T-helper 17 cell (primary cell): Measurements from ENCODE around the gene PI4KB. TPM values are rescaled to one million over a fixed set of nuclear protein-coding genes. Genes with fewer than 3 reads are reported as not detected.

Experiments
- ATAC-seq: fragments of 150-1000 bp; cut with Tn5 transposase; 2 replicates; pipeline ENCODE4 v1.10.0; 2021; ENCODE audit warnings: mild to moderate bottlenecking, moderate library complexity
- DNase-seq, 3 donors: peaks; one replicate each; pipeline versions ENCODE4 v3.0.0 to v3.0.0-alpha.2; 2020 to 2021
- H3K9me3 ChIP-seq: one replicate; pipeline ENCODE4 v1.7.0; 2013; ENCODE audit warnings: low read length, mild to moderate bottlenecking; ENCODE audit not compliant: control insufficient read depth, poor library complexity, severe bottlenecking
- H3K27ac Mint-ChIP-seq: one replicate; pipeline ENCODE4 v1.8.0; 2022; ENCODE audit warnings: mild to moderate bottlenecking, moderate library complexity, mixed read lengths
- H3K27me3 Mint-ChIP-seq: one replicate; pipeline ENCODE4 v1.8.0; 2022; ENCODE audit warnings: mixed read lengths
- H3K36me3 Mint-ChIP-seq: one replicate; pipeline ENCODE4 v1.8.0; 2022; ENCODE audit warnings: low read depth, mixed read lengths
- H3K4me1 Mint-ChIP-seq: one replicate; pipeline ENCODE4 v1.8.0; 2022; ENCODE audit warnings: mild to moderate bottlenecking, mixed read lengths
- H3K4me3 Mint-ChIP-seq: one replicate; pipeline ENCODE4 v1.8.0; 2022; ENCODE audit warnings: mild to moderate bottlenecking, moderate library complexity, mixed read lengths
- total RNA-seq, 4 donors: library from RNA in 2 of 4; stranded (reverse) in 2 of 4; gene quantifications; one replicate each; pipeline ENCODE4 v1.2.3 and lab custom pipeline; 2022 to 2026

The PI4KB gene
- total RNA-seq, 2 donors from 2014 or later = 73.5 to 81.4 TPM

- H3K27me3 Mint-ChIP-seq = no peaks in the 10 kb centered on the region
- no peaks in the 10 kb centered on the region for H3K9me3 ChIP-seq
- H3K4me1 Mint-ChIP-seq = peaks cover 42% of the 10 kb centered on the region
- no peak overlapping the region for H3K4me3 Mint-ChIP-seq
- H3K36me3 Mint-ChIP-seq = no peaks in the 10 kb centered on the region
- no peak for ATAC-seq
- peak overlapping the region; percentile 90 for H3K27ac Mint-ChIP-seq
- DNase-seq = no peak
Measured at GRCh38 chr1:151312411-151312810, 14.8 kb downstream of the PI4KB start.

DNA sequence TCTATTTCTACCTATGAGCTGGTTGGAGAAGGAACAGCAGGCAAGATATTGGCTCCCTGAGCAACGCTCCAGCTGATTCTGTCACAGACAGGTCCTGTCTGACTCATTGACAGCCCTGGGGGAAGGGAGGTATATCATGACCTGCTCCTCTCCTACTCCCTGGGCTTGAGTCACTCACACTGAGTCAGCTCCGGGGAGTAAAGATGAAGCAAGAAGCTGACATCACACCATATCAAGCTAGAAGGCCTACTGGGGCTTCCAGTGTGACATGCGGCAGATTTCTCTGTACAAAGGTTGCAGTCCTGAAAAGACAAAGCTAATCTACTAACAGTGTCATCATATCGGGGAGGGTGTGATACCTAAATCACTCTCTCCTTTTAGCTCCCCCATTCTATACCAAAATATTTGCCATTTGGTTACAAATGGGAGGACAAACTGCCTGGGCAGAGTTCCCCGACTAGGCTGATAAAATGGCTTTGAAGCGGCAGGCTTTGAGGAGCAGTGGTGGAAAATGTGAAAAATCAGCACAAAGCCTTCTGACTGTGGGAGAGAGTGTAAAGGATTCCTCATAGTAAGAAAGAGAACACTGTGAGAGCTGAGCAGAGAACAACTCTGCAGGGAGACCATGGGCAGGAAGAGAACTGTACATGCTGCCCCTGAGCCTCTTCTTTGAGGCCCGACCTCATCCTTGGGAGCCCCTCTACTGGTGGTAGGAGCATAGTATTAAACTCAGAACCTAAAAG is 15.5 kb downstream of the PI4KB start:
- peaks cover 40% of the 10 kb centered on the region for H3K4me1 Mint-ChIP-seq
- ATAC-seq = peak; percentile 92

DNA sequence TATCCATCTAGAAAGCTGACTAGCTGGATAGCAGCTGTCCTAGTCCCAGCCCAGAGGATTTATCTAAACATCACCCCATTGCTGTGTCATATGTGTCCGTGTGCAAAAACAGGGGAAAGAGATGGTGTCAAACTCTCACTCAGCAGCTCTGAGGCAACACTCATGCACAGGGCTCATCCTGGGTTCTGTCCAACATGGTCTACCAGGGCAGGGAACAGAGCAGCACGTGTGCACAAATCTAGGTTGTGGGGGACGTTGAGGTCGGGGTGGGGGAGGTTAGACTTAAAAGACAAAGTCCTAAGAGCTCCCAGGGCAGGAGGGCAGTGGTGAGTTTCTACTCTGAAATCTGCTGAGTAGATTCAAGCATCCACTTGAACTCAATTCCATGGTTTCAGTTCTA is 16.2 kb downstream of the PI4KB start:
- H3K9me3 ChIP-seq = no peaks in the 10 kb centered on the region
- H3K4me3 Mint-ChIP-seq = no peak overlapping the region
- no peaks in the 10 kb centered on the region for H3K36me3 Mint-ChIP-seq
- DNase-seq (no peak), ATAC-seq (no peak)
- peak overlapping the region; percentile 90 for H3K27ac Mint-ChIP-seq
- peaks cover 38% of the 10 kb centered on the region for H3K4me1 Mint-ChIP-seq
- H3K27me3 Mint-ChIP-seq = no peaks in the 10 kb centered on the region

More for the DNA sequence above, 15.5 kb downstream of the PI4KB start:
- no peaks in the 10 kb centered on the region for H3K27me3 Mint-ChIP-seq
- no peaks in the 10 kb centered on the region for H3K36me3 Mint-ChIP-seq
- H3K27ac Mint-ChIP-seq = peak overlapping the region; percentile 90
- H3K4me3 Mint-ChIP-seq = no peak overlapping the region
- DNase-seq = peak in 1 of 3 donors; percentile 33
- H3K9me3 ChIP-seq = no peaks in the 10 kb centered on the region

DNA sequence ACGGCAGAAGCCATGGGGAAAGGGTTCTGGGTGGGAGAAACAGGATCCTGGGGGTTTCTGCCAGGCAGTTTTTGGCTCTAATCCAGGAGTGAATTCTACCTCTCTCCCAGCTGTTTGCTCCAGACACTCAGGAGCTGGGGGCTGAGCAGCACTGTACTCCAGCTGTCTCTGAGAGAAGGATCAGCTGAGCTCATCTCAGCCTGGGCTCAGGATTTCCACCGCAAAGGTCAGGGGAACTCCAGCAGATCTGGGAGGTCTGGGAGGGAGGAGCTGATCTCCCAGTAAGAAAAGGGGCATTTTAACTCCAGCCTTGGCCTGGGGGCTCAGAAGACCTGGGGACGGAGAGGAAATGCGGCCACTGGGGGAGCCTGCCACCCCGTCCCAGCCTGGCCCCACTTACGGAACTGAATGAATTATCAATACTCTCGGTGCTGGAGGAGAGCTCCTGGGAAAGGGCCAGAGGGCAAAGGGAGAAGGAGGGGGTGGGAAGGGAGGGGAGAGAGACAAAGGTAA is 17.3 kb downstream of the PI4KB start:
- Mint-ChIP-seq H3K27me3 (no peaks in the 10 kb centered on the region), H3K27ac (peak overlapping the region; percentile 90)
- no peak for ATAC-seq

DNA sequence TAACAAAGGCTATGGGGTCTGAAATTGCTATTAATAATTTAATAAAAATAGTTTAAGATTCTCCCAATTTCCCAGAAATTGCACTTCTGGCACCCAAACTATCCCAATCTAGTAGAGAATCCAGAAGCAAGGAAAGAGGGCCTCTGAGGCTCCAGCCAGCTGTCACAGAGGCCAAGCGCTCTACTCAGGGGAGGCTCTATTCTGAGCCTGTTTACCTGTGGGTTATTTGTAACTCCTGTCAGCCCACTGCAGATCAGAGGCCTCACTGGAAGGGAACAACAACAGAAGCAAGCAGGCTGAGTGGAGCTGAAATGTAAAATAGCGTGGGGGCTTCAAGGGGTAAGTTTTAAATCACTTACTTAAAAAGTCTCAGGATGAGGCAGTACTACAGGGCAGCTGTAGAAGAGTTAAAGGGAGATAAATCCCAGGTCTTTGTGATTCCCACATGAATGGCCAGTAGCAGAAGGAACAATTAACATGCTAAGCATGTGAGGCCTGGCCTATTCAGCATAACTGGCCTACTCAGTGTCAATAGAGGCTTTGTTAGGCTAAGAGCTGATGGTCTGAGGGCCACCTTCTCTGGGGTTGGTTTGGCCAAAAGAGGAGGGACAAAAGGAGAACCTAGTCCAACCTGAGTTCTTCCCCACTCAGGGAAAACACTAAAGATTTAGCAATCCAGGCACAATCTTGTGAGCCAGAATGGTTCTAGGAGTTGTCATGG is 32.3 kb downstream of the PI4KB start:
- Mint-ChIP-seq H3K27ac (no peak overlapping the region), H3K4me3 (no peak overlapping the region), H3K36me3 (peaks cover 12% of the 10 kb centered on the region)

More for the DNA sequence above, 17.3 kb downstream of the PI4KB start:
- peaks cover 33% of the 10 kb centered on the region for H3K4me1 Mint-ChIP-seq
- H3K9me3 ChIP-seq = no peaks in the 10 kb centered on the region
- no peak overlapping the region for H3K4me3 Mint-ChIP-seq
- DNase-seq = no peak
- peaks cover 2% of the 10 kb centered on the region for H3K36me3 Mint-ChIP-seq

GRCh38 chr1:151293093-151293492 is 34.1 kb downstream of the PI4KB start:
- DNase-seq = no peak
- peak; percentile 5 for ATAC-seq
- no peak overlapping the region for H3K27ac Mint-ChIP-seq
- no peaks in the 10 kb centered on the region for H3K9me3 ChIP-seq
- H3K4me1 Mint-ChIP-seq = peaks cover 12% of the 10 kb centered on the region
- no peak overlapping the region for H3K4me3 Mint-ChIP-seq
- peaks cover 12% of the 10 kb centered on the region for H3K36me3 Mint-ChIP-seq
- no peaks in the 10 kb centered on the region for H3K27me3 Mint-ChIP-seq

More for the DNA sequence above, 32.3 kb downstream of the PI4KB start:
- H3K4me1 Mint-ChIP-seq = peaks cover 9% of the 10 kb centered on the region
- H3K27me3 Mint-ChIP-seq = no peaks in the 10 kb centered on the region
- ATAC-seq = no peak
- no peak for DNase-seq
- H3K9me3 ChIP-seq = no peaks in the 10 kb centered on the region

DNA sequence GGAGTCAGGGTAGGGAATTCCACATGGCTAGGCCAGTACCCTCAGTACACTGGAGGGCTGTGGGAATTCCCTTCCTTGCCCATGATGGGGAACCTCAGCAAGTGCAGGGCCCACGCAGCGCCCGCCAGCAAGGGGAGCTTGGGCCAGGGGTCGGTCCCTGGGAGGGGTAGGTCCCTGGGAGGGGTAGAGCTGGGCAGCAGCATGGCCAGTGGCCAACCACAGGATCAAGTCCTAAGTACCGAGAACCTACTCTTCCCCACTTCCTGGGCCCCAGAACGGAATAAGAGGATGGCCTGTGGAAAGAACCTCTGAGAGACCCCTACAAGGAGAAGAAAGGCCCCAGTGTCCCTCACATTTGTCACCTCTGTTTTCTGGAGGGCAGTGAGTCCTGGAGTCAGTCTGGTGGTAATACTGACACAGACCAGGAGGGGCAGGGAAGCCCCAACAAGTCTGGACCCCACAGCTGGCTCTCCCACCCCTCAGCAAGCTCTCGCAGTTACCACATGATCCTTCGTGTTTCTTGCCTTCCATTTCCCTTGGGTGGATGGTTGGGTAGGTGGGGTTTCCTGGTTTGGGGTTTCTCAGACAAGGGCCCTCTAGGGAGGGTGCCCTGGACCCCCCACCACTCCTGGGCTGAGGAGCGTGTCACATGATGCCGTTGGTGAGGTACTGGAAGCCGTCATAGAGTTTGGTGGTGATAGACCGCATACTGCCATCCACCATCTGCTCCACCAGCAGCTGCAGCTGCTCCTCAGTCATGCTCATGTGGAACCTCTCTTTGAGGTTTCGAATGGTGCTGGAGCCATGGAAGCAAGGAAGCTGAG is 34.8 kb downstream of the PI4KB start:
- no peaks in the 10 kb centered on the region for H3K27me3 Mint-ChIP-seq
- ATAC-seq = peak; percentile 29
- no peak overlapping the region for H3K4me3 Mint-ChIP-seq
- no peaks in the 10 kb centered on the region for H3K9me3 ChIP-seq
- H3K4me1 Mint-ChIP-seq = peaks cover 12% of the 10 kb centered on the region
- peaks cover 12% of the 10 kb centered on the region for H3K36me3 Mint-ChIP-seq
- no peak for DNase-seq
- H3K27ac Mint-ChIP-seq = no peak overlapping the region

- Mint-ChIP-seq H3K27me3 (no peaks in the 10 kb centered on the region), H3K36me3 (peaks cover 12% of the 10 kb centered on the region), H3K4me3 (no peak overlapping the region)
Measured at GRCh38 chr1:151290709-151291303, 36.4 kb downstream of the PI4KB start.

GRCh38 chr1:151289991-151290708 is 37.1 kb downstream of the PI4KB start:
- Mint-ChIP-seq H3K27me3 (no peaks in the 10 kb centered on the region), H3K27ac (no peak overlapping the region), H3K36me3 (peaks cover 12% of the 10 kb centered on the region), H3K4me3 (no peak overlapping the region), H3K4me1 (peaks cover 17% of the 10 kb centered on the region)
- ATAC-seq (no peak), DNase-seq (no peak)
- no peaks in the 10 kb centered on the region for H3K9me3 ChIP-seq

More at GRCh38 chr1:151290709-151291303, 36.4 kb downstream of the PI4KB start:
- DNase-seq (no peak), ATAC-seq (no peak)
- no peaks in the 10 kb centered on the region for H3K9me3 ChIP-seq
- no peak overlapping the region for H3K27ac Mint-ChIP-seq
- H3K4me1 Mint-ChIP-seq = peaks cover 15% of the 10 kb centered on the region

DNA sequence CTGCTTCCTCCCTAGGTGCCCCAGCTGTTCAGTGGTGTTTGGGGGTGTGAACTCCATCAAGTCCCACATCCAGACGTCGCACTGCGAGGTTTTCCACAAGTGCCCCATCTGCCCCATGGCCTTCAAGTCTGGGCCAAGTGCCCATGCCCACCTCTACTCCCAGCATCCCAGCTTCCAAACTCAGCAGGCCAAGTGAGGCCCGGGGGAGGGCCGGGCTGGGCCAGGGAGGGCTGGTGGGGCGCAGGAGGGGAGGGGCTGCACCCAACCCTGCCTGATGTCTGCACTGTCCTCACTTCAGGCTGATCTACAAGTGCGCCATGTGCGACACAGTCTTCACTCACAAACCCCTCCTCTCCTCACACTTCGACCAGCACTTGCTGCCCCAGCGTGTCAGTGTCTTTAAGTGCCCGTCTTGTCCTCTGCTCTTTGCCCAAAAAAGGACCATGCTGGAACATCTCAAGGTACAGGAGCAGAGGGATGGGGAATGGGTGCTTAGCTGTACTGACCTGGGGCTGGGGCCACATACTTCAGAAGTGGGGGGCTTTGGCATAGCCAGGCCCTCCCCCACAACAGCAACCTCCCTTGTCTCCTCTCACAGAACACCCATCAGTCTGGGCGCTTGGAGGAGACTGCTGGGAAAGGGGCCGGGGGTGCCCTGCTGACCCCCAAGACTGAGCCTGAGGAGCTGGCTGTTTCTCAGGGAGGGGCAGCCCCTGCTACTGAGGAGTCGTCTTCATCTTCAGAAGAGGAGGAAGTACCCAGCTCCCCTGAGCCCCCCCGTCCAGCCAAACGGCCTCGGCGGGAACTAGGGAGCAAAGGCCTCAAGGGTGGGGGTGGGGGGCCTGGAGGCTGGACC is 37.9 kb downstream of the PI4KB start:
- Mint-ChIP-seq H3K4me3 (no peak overlapping the region), H3K27me3 (no peaks in the 10 kb centered on the region), H3K4me1 (peaks cover 25% of the 10 kb centered on the region), H3K36me3 (peaks cover 12% of the 10 kb centered on the region), H3K27ac (peak overlapping the region; percentile 78)
- DNase-seq (no peak), ATAC-seq (no peak)
- H3K9me3 ChIP-seq = no peaks in the 10 kb centered on the region

DNA sequence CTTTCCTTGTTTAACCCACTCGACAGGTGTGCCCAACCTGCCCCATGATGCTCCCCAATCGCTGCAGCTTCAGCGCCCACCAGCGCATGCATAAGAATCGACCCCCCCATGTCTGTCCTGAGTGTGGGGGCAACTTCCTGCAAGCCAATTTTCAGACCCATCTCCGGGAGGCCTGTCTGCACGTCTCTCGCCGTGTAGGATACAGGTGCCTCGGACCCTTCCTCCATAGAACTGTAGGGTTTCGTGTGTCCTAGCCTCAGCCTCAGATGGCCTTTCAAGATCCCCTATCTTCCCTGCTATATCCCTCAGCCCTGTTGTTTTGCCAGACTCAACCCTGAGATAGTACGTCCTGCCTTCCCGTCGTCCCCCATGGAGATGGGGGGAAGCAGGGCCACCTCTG is 38.7 kb downstream of the PI4KB start:
- Mint-ChIP-seq H3K4me3 (no peak overlapping the region), H3K4me1 (peaks cover 33% of the 10 kb centered on the region), H3K36me3 (peaks cover 12% of the 10 kb centered on the region), H3K27ac (peak overlapping the region; percentile 78), H3K27me3 (no peaks in the 10 kb centered on the region)
- DNase-seq (no peak), ATAC-seq (no peak)
- H3K9me3 ChIP-seq = no peaks in the 10 kb centered on the region
